ENCODE data around the gene GPAT2.
"Not testable (repeated sequence)": the region's sequence is repeated elsewhere in the genome, so short reads cannot be mapped to it uniquely, and the experiment has no call there.

The GPAT2 gene

GRCh38 chr2:96012792-96013264 is 21.9 kb downstream of the GPAT2 start:
- not testable (repeated sequence) for H3K36me3 ChIP-seq (ENCODE audit: control insufficient read depth, insufficient read depth, low read length); H3K27me3 ChIP-seq (ENCODE audit: control insufficient read depth, insufficient read depth, low read length); H3K4me1 ChIP-seq (ENCODE audit: control insufficient read depth, insufficient read depth, low read length); H3K9ac ChIP-seq (ENCODE audit: low read depth, low read length); H3K4me3 ChIP-seq (ENCODE audit: low read depth, low read length); H3K9me3 ChIP-seq (ENCODE audit: control insufficient read depth, insufficient read depth, low read length)

GRCh38 chr2:96012086-96012791 is 22.5 kb downstream of the GPAT2 start:
- H3K9ac ChIP-seq (ENCODE audit: low read depth, low read length); H3K36me3 ChIP-seq (ENCODE audit: control insufficient read depth, insufficient read depth, low read length); H3K4me1 ChIP-seq (ENCODE audit: control insufficient read depth, insufficient read depth, low read length); H3K9me3 ChIP-seq (ENCODE audit: control insufficient read depth, insufficient read depth, low read length); H3K4me3 ChIP-seq (ENCODE audit: low read depth, low read length); H3K27me3 ChIP-seq (ENCODE audit: control insufficient read depth, insufficient read depth, low read length): not testable (repeated sequence)

DNA sequence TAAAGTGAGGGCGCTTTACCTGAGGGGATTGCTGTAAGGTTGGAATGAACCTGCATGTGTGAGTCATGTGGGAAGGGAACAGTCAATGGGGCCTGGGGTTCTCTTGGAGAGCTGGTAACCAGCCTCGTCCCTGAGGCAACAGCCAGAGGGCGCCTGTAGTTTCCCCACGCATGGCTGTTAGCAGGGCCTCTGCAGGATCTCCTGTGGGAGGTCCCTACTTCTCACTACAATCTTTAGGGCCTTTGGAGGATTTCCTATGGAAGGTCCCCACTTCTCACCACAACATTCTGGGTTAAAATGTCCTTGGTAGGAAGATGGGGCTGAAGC is 23.6 kb downstream of the GPAT2 start:
- H3K27me3 ChIP-seq (ENCODE audit: control insufficient read depth, insufficient read depth, low read length); H3K9ac ChIP-seq (ENCODE audit: low read depth, low read length); H3K36me3 ChIP-seq (ENCODE audit: control insufficient read depth, insufficient read depth, low read length); H3K9me3 ChIP-seq (ENCODE audit: control insufficient read depth, insufficient read depth, low read length); H3K4me1 ChIP-seq (ENCODE audit: control insufficient read depth, insufficient read depth, low read length): not testable (repeated sequence)
- peak overlapping the region; percentile 46 for H3K4me3 ChIP-seq (ENCODE audit: low read depth, low read length)

DNA sequence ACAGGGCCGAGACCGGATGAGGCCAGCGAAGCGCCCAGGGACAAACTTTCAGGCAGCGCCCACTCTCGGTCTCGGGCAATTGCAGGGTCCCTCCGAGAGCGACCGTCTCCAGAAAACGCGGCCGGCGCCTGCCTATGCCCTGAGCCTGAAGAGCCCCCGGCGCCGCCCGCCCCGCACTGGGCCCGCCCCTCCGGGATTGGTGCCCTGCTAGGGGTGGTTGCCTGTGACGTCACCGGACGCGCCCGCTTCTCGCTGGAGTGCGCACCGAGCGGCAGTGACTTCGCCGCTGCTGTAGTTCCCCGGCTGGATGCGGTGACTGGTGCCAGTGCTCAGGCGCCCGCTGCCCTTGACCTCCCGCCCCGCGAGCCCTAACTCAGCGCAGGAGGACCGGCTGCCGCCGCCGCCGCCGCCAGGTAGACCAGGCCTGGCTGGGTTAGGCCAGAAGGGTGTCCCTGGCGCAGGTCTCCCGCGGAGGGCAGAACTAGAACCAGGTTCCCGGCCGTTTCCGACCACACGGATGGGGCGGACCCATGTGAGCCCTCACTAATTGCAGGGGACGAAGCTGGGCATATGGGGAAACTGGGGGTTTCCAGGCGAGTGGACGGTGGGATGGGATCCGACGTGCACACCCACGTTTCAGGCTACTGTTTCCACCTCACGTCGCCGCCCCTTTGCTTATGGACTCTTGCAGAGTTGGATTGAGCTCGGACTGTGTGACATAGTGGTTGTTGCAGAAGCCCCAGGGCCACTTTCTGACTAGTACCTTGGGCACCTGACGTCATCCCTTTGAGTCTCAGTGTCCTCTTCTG is 24.2 kb downstream of the GPAT2 start:
- peak overlapping the region; percentile 49 for H3K4me3 ChIP-seq (ENCODE audit: low read depth, low read length)
- not testable (repeated sequence) for H3K9ac ChIP-seq (ENCODE audit: low read depth, low read length); H3K36me3 ChIP-seq (ENCODE audit: control insufficient read depth, insufficient read depth, low read length); H3K9me3 ChIP-seq (ENCODE audit: control insufficient read depth, insufficient read depth, low read length); H3K4me1 ChIP-seq (ENCODE audit: control insufficient read depth, insufficient read depth, low read length); H3K27me3 ChIP-seq (ENCODE audit: control insufficient read depth, insufficient read depth, low read length)

- H3K36me3 ChIP-seq (ENCODE audit: control insufficient read depth, insufficient read depth, low read length); H3K9me3 ChIP-seq (ENCODE audit: control insufficient read depth, insufficient read depth, low read length); H3K27me3 ChIP-seq (ENCODE audit: control insufficient read depth, insufficient read depth, low read length); H3K9ac ChIP-seq (ENCODE audit: low read depth, low read length); H3K4me1 ChIP-seq (ENCODE audit: control insufficient read depth, insufficient read depth, low read length): not testable (repeated sequence)
- peak overlapping the region; percentile 49 for H3K4me3 ChIP-seq (ENCODE audit: low read depth, low read length)
Measured at GRCh38 chr2:96009833-96010232, 24.9 kb downstream of the GPAT2 start.

- H3K4me3 ChIP-seq (ENCODE audit: low read depth, low read length); H3K27me3 ChIP-seq (ENCODE audit: control insufficient read depth, insufficient read depth, low read length); H3K36me3 ChIP-seq (ENCODE audit: control insufficient read depth, insufficient read depth, low read length); H3K9me3 ChIP-seq (ENCODE audit: control insufficient read depth, insufficient read depth, low read length); H3K4me1 ChIP-seq (ENCODE audit: control insufficient read depth, insufficient read depth, low read length); H3K9ac ChIP-seq (ENCODE audit: low read depth, low read length): not testable (repeated sequence)
Measured at GRCh38 chr2:96008051-96008450, 26.7 kb downstream of the GPAT2 start.

DNA sequence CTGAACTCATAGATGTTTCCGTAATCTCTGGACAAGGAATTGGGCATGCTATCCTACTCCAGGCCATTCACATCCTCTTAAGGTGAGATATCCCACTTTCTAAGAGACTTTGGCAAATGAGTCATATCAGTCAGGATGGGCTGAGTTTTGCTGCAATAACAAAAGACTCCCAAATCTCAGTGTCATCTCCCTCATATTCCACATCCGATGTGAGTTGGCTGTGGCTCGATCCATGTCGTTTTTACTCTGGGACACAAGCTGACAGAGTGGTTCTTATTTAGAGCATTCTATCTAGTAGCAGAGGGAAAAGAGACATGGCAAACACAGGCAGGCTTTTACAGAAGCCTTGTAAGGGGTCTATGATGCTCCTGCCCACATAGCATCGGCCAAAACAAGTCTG is 28.5 kb downstream of the GPAT2 start:
- not testable (repeated sequence) for H3K27me3 ChIP-seq (ENCODE audit: control insufficient read depth, insufficient read depth, low read length); H3K4me3 ChIP-seq (ENCODE audit: low read depth, low read length); H3K36me3 ChIP-seq (ENCODE audit: control insufficient read depth, insufficient read depth, low read length); H3K4me1 ChIP-seq (ENCODE audit: control insufficient read depth, insufficient read depth, low read length); H3K9me3 ChIP-seq (ENCODE audit: control insufficient read depth, insufficient read depth, low read length); H3K9ac ChIP-seq (ENCODE audit: low read depth, low read length)

- not testable (repeated sequence) for H3K36me3 ChIP-seq (ENCODE audit: control insufficient read depth, insufficient read depth, low read length); H3K27me3 ChIP-seq (ENCODE audit: control insufficient read depth, insufficient read depth, low read length); H3K4me1 ChIP-seq (ENCODE audit: control insufficient read depth, insufficient read depth, low read length); H3K9me3 ChIP-seq (ENCODE audit: control insufficient read depth, insufficient read depth, low read length)
- Histone ChIP-seq H3K9ac (ENCODE audit: low read depth, low read length) (peak overlapping the region; percentile 37), H3K4me3 (ENCODE audit: low read depth, low read length) (peak overlapping the region; percentile 55)
Measured at GRCh38 chr2:95992520-95993272, 42.0 kb downstream of the GPAT2 start.

- H3K9ac ChIP-seq (ENCODE audit: low read depth, low read length); H3K36me3 ChIP-seq (ENCODE audit: control insufficient read depth, insufficient read depth, low read length); H3K4me1 ChIP-seq (ENCODE audit: control insufficient read depth, insufficient read depth, low read length); H3K9me3 ChIP-seq (ENCODE audit: control insufficient read depth, insufficient read depth, low read length); H3K27me3 ChIP-seq (ENCODE audit: control insufficient read depth, insufficient read depth, low read length): not testable (repeated sequence)
- H3K4me3 ChIP-seq (ENCODE audit: low read depth, low read length), result peak overlapping the region; percentile 55
Measured at GRCh38 chr2:95992102-95992501, 42.6 kb downstream of the GPAT2 start.

DNA sequence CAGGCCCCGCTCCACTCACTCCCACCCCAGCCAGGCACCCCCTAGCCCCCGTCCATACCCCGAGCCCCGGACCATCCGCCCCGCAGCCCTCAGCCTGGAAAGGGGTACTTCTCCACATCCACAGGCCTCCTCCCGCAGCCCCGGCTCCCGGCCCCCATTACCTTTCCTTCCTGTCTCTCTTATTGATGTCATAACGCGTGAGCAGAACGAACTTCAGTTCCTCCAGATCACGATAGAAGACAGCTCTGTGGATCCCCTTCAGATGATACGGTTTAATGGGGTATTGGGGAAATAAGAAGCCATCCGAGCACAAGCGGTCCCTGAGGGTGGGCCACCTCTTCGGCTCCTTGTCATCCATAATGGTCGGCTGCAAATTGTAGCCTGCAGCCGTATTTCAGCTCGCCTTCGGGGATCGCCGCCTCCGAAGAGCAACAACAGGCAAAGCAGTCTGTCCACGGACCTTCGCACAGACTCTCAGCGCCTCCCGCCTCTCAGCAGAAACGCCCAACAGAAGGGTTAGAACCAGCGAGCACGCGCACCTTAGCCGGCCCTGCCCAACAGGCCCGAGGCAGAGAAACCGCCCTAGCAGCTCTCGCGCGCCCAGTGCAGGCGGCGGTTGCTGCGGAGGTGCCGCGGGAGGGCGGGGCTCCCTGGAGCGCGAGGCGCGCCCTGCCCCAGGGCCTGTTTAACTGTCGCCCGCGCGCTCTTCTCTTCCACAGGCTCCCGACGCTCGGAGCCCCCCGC is 43.2 kb downstream of the GPAT2 start, which contains the start of gene ANKRD36C:
TSS of gene ANKRD36C (minus strand) at position 474 of the 744 bp plus-strand sequence. CDS start at position 358, 116 bp downstream.
- not testable (repeated sequence) for H3K4me1 ChIP-seq (ENCODE audit: control insufficient read depth, insufficient read depth, low read length); H3K36me3 ChIP-seq (ENCODE audit: control insufficient read depth, insufficient read depth, low read length); H3K27me3 ChIP-seq (ENCODE audit: control insufficient read depth, insufficient read depth, low read length); H3K9me3 ChIP-seq (ENCODE audit: control insufficient read depth, insufficient read depth, low read length)
- Histone ChIP-seq H3K9ac (ENCODE audit: low read depth, low read length) (peak within 1 kb of the TSS; percentile 37), H3K4me3 (ENCODE audit: low read depth, low read length) (peak within 1 kb of the TSS; percentile 78)

- not testable (repeated sequence) for H3K36me3 ChIP-seq (ENCODE audit: control insufficient read depth, insufficient read depth, low read length); H3K9ac ChIP-seq (ENCODE audit: low read depth, low read length); H3K9me3 ChIP-seq (ENCODE audit: control insufficient read depth, insufficient read depth, low read length); H3K4me1 ChIP-seq (ENCODE audit: control insufficient read depth, insufficient read depth, low read length); H3K4me3 ChIP-seq (ENCODE audit: low read depth, low read length); H3K27me3 ChIP-seq (ENCODE audit: control insufficient read depth, insufficient read depth, low read length)
Measured at GRCh38 chr2:95990884-95991283, 43.8 kb downstream of the GPAT2 start.
